Heart left ventricle (tissue), 13 donors: ENCODE data around the gene ITFG2.
A peak's percentile ranks its signal among the peaks of the same experiment; 100 is the strongest.

Experiments
- CTCF ChIP-seq, 12 donors: fragments of 200-600 bp; sonication (generic) in 4 of 12; IDR thresholded peaks; one replicate each; pipeline versions ENCODE4 v1.5.0 to v1.8.0; 2018 to 2022; ENCODE audit warnings: antibody characterized with exemption in 12 of 12, mild to moderate bottlenecking in 5 of 12
- POLR2A ChIP-seq, 2 donors: fragments of 450-650 bp; IDR thresholded peaks; one replicate each; pipeline ENCODE4 v1.6.1; 2017; ENCODE audit warnings: antibody characterized with exemption in 2 of 2, mild to moderate bottlenecking in 2 of 2, moderate library complexity in 2 of 2
- donor health status: ischemic (EF 13 %, LVEDD 7.1; RV severe dilation, severe dysfunction).
- donor health status: DM: no; HTN: yes; CAD: no.
- donor health status: DM: no; HTN: no; CAD: no.
- donor health status: ischemic (EF 25% LVEDD 6.9; RV normal size, moderate dysfunction).
- donor health status: ischemic (EF 25% LVEDD 5.7; RV mildly dilated, moderate dysfunction).
- donor health status: ischemic (EF 35%, LVEDD 5.7; RV mildly dilated, moderate dysfunction).
- donor health status: nonischemic (EF 11% LVEDD 7.7; RV severe dilation, severe dysfunction).
- donor health status: DM: yes; HTN: yes; CAD: no.
- donor health status: PGD.
- donor health status: ischemic (EF 29% LVEDD 5.4; RV normal size, mild dysfunction).
- donor health status: nonischemic (EF 23%, LVEDD 6.1; RV moderate dilation, normal function).

- TF ChIP-seq CTCF (IDR thresholded peaks at IDR 0.05), result no peak
- TF ChIP-seq POLR2A (IDR thresholded peaks at IDR 0.05), result peak in 1 of 2 donors; percentile 89
These were observed 17.7 kb upstream of the ITFG2 start, which contains the start of gene FKBP4 for GRCh38 chr12:2794736-2795289.
